Measurements from ENCODE around the gene AMBRA1. TPM values are rescaled to one million over a fixed set of nuclear protein-coding genes. Genes with fewer than 3 reads are reported as not detected.

Gene AMBRA1
- total and polyA plus RNA-seq, 11 donors, result 5.6 to 23.5 (median 16.2) TPM

DNA sequence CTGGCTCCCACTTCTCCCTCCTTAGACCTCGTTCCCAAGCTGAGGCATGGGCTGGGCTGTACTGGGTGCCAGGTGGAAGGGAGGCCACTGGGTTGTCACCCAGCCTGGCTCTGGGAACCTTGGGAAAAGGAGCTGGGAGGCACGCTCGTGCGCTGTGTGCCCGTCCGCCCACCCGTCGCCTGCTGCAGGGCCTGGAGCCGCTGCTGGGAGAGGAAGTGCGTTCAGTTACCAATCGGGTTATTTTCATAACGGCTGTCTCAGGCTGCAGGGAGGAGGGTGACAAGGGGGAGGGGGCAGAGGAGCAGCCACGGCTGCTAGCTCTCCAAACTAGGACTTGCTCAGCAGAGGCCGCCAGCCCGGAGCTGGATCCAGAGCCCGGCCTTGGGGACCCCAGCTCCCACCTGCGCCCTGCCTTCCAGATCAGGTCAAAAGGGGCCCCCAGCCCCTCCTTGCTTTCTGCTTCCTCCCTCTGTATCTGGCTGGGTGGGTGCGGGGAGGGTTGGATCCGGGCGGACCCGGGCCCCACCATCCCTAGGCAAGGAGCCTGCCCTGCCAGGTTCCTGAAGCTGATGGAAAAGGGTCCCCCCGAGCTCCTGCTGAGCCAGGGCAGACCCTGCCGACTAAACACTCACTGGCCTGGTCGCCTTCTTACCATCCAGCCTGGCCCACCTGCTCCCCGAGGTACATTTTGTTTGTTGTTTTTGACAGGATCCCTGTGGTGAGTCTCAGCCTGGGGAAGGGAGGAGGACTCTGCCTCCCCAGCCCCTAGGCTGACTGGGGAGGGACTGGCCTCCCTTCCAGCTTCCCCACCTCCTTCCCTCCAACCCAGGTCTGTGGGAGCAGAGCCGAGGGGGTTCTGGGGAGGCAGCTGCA lies 232.3 kb downstream of the AMBRA1 start:
- peaks cover 15 to 75% (median 53%) of the 10 kb centered on the region in 12 donors for H3K4me1 ChIP-seq

DNA sequence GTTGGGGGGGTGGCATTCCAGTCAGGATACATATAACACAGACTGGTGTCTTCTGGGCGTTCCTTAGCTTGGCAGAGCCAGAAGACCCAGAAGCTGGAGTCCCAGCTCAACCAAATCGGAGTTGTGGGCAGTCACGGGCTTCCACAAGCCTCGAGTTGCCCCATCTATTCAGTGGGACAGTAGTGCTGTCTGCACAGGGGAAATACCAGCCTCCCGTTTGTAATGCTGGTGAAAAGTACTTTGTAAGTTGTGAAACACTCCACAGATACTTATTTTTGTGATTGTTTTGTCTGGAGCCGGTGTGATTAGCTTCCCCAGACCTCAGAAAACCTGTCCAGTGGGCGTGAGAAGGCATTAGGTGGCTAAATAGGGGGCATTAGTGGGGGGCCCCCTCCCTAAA lies 232.9 kb downstream of the AMBRA1 start:
- DNase-seq, result no peak
- Histone ChIP-seq H3K27me3 (no peaks in the 10 kb centered on the region), H3K27ac (peak overlapping the region; percentile 74 to 97 (median 94)), H3K4me1 (peaks cover 15 to 80% (median 51%) of the 10 kb centered on the region in 12 donors), H3K36me3 (peaks cover 0 to 32% (median 0%) of the 10 kb centered on the region in 9 donors), H3K4me3 (peak overlapping the region in 11 of 12 donors; percentile 34 to 65 (median 55)), H3K9me3 (no peaks in the 10 kb centered on the region)
- TF ChIP-seq, protein P1, sequence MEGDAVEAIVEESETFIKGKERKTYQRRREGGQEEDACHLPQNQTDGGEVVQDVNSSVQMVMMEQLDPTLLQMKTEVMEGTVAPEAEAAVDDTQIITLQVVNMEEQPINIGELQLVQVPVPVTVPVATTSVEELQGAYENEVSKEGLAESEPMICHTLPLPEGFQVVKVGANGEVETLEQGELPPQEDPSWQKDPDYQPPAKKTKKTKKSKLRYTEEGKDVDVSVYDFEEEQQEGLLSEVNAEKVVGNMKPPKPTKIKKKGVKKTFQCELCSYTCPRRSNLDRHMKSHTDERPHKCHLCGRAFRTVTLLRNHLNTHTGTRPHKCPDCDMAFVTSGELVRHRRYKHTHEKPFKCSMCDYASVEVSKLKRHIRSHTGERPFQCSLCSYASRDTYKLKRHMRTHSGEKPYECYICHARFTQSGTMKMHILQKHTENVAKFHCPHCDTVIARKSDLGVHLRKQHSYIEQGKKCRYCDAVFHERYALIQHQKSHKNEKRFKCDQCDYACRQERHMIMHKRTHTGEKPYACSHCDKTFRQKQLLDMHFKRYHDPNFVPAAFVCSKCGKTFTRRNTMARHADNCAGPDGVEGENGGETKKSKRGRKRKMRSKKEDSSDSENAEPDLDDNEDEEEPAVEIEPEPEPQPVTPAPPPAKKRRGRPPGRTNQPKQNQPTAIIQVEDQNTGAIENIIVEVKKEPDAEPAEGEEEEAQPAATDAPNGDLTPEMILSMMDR (IDR thresholded peaks at IDR 0.05), result no peak
- no peak for TF ChIP-seq POLR2A (IDR thresholded peaks at IDR 0.05)
- intact Hi-C loops (cut with DNase I), result no loop called here
- WGBS, 4 donors, result 39 to 50% (median 43%) methylated on average over 7 of the region's 7 CpGs
- ATAC-seq, result no peak

More for the DNA sequence above, 232.3 kb downstream of the AMBRA1 start:
- WGBS, 4 donors, result 3 to 8% (median 6%) methylated on average over 24 to 26 of the region's 26 CpGs
- DNase-seq (peak; percentile 82 to 86 (median 85)), ATAC-seq (peak; percentile 65 to 84 (median 75))
- Histone ChIP-seq H3K36me3 (peaks cover 0 to 30% (median under 1%) of the 10 kb centered on the region in 9 donors), H3K4me3 (peak overlapping the region; percentile 15 to 65 (median 55)), H3K9me3 (no peaks in the 10 kb centered on the region), H3K27ac (peak overlapping the region; percentile 74 to 97 (median 94)), H3K27me3 (no peaks in the 10 kb centered on the region)
- TF ChIP-seq, protein P1 (IDR thresholded peaks at IDR 0.05), result no peak
- peak; percentile 29 to 60 for TF ChIP-seq POLR2A (IDR thresholded peaks at IDR 0.05)
- intact Hi-C loops (cut with DNase I), result no loop called here

DNA sequence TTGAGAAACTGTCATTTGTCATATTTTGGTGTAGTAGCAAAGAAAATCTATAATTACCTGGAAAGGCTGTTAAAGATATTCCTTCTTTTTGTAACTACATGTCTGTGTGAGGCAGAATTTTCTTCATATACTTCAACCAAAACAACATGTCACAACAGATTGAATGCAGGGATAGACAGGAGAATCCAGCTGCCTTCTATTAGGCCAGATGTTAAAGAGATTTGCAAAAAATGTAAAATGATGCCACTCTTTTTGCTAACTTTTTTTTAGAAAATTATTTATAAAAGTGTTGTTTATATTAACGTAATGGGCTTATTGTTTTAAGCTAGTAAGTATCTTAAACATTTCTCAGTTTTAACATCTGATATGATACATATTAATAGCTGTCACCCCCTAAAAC lies 233.9 kb downstream of the AMBRA1 start:
- WGBS, 4 donors, result 53 to 78% (median 68%) methylated on average over 1 of the region's 1 CpG
- ATAC-seq (no peak), DNase-seq (no peak)
- TF ChIP-seq, protein P1 (IDR thresholded peaks at IDR 0.05), result no peak
- TF ChIP-seq POLR2A (IDR thresholded peaks at IDR 0.05), result no peak
- H3K4me3 ChIP-seq, result no peak overlapping the region
- H3K27ac ChIP-seq, result peak overlapping the region in 2 of 12 donors; percentile 86 to 94
- H3K4me1 ChIP-seq, result peaks cover 15 to 81% (median 46%) of the 10 kb centered on the region in 12 donors
- no peaks in the 10 kb centered on the region for H3K27me3 ChIP-seq
- H3K36me3 ChIP-seq, result peaks cover 0 to 27% (median 0%) of the 10 kb centered on the region in 9 donors
- intact Hi-C loops (cut with DNase I), result no loop called here
- H3K9me3 ChIP-seq, result no peaks in the 10 kb centered on the region

DNA sequence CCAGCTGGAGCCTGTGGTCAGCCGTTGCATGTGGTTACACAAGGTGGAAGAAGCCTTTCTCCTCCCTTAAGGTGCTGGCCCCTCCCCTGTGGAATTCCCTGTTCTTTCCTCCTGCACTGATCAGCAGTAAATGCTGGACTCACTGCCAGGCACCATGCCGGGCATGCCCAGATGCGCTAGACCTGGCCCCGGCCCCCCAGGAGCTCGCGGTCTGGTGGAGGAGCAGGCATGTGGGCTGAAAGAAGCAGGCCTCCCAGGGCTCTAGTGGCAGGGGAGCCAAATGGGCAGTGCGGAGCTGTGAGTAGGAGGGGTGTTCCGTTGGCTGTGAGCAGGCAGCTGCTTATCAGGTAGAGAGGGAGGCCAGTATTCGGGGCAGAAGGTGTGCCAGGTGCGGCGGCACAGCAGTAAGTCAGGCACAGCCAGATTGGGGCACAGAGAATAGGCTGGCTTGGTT lies 236.3 kb downstream of the AMBRA1 start:
- no peak for ATAC-seq
- TF ChIP-seq POLR2A (IDR thresholded peaks at IDR 0.05), result no peak
- TF ChIP-seq, protein P1 (IDR thresholded peaks at IDR 0.05), result no peak
- no peaks in the 10 kb centered on the region for H3K27me3 ChIP-seq
- H3K9me3 ChIP-seq, result no peaks in the 10 kb centered on the region
- intact Hi-C loops (cut with DNase I), result no loop called here
- peaks cover 7 to 80% (median 30%) of the 10 kb centered on the region in 12 donors for H3K4me1 ChIP-seq
- H3K27ac ChIP-seq, result peak overlapping the region in 1 of 12 donors; percentile 35
- peaks cover 0 to 13% (median 0%) of the 10 kb centered on the region in 9 donors for H3K36me3 ChIP-seq
- H3K4me3 ChIP-seq, result no peak overlapping the region
- WGBS, 4 donors, result 72 to 77% (median 74%) methylated on average over 10 to 11 of the region's 11 CpGs
- no peak for DNase-seq
